Activated CD4-positive, alpha-beta T cell treated with anti-CD3 and anti-CD28 coated beads, Interleukin-2, amount 50 U/mL, for 1 hour (primary cell): ENCODE results near the gene GTPBP8.

ENCODE experiments used
- DNase-seq: peaks from one replicate; pipeline ENCODE4 v3.0.0-alpha.2; 2020

GTPBP8 gene

DNA sequence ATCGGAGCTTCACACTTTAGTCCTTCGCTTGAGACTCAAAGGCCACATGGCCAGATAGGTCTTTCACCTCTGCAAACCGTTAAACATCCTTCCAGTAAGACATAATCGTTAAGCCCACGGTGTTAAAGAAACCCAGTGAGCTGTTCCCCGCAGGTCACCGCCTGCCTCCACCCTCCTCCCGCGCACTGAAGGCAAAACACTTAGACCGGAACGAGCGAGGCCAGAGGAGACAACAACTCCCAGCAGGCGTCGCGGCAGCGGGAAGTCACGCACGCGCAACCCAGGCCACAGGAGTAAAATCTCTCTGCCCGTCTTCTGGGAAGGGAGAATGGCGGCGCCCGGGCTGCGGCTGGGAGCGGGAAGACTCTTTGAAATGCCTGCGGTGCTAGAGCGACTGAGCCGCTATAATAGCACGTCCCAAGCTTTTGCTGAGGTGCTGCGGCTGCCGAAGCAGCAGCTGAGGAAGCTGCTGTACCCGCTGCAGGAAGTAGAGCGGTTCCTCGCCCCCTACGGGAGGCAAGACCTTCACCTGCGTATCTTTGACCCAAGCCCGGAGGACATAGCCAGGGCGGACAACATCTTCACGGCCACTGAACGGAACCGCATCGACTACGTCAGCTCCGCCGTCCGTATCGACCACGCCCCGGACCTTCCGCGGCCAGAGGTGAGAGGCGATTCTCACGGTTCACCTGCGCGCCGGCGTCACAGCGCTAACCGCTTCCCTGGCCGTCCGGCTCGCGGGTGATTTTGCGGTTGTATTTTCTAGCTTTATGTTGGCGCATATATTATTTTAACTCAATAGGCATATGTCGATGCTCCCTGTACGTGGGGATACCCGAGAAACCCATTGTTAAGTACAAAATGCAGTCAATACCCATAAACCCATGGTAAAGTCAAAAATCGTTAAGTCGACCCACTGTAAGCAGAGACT lies at the start of gene GTPBP8:
TSS of gene GTPBP8 (plus strand) at position 313 of the 931 bp plus-strand sequence. CDS start at position 329, 16 bp downstream.
- peak; percentile 80 for DNase-seq

DNA sequence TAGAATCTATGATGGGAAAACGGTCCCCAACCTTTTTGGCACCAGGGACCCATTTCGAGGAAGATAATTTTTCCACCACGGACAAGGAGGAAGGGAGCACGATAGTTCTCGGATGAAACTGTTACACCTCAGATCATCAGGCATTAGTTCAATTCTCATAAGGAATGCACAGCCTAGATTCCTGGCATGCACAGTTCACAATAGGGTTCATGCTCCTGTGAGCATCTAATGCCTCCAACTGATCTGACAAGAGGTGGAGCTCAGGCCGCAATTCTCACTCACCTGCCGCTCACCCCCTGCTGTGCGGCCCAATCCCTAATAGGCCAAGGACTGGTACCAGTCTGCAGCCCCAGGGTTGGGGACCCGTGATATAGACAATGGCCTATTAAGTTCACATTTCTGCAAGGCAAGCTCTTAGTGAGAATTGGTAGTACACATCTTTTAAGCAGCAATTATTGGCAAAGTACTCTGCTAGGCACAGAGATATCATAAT lies 42.4 kb upstream of the GTPBP8 start:
- DNase-seq = no peak

DNA sequence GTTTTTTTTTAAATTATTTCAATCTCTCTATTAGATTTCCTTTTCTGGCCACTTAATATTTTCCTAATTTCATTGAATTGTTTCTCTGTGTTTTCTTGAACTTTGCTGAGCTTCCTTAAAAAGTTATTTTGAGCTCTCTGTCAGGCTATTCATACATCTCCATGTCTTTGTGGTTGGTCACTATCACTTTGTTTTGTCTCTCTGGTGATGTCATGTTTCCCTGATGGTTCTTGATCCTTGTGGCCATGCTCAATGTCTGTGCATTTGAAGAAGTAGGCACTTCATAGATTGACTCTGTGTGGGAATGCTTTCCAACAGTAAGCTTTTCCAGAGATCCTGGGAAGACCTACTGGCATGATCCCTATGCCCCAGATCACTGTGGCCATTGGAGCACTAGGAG lies 34.4 kb upstream of the GTPBP8 start:
- DNase-seq = no peak

GRCh38 chr3:112958811-112959560 lies 31.8 kb upstream of the GTPBP8 start:
- DNase-seq = no peak

DNA sequence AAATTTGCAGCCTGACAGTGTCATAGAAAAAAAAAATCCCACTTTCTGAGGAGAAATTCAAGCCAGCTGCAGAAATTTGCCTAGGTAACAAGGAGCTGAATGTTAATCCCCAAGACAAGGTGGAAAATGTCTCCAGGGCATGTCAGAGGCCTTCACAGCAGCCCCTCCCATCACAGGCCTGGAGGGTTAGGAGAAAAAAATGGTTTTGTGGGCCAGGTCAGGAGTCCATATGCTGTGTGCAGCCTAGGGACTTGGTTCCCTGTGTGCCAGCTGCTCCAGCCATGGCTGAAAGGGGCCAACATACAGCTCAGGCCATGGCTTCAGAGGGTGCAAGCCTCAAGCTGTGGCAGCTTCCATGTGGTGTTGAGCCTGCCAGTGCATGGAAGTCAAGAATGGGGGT lies 27.1 kb upstream of the GTPBP8 start:
- no peak for DNase-seq

DNA sequence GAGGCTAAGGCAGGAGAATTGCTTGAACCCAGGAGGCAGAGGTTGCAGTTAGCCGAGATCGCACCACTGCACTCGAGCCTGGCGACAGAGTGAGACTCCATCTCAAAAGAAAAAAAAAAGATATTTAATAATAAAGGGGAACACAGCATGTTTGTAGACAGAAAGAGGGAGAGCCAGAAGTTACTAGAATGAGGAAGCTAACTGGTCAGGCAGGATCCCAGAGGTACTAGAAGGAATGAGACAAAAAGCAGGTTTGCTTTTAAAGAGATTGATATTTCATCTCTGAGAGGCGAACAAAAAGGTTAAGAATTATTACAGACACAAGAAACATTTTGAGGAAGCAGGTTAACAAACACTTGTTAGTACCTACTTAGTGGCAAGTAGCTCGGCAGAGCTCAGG lies 25.1 kb upstream of the GTPBP8 start:
- DNase-seq = no peak

DNA sequence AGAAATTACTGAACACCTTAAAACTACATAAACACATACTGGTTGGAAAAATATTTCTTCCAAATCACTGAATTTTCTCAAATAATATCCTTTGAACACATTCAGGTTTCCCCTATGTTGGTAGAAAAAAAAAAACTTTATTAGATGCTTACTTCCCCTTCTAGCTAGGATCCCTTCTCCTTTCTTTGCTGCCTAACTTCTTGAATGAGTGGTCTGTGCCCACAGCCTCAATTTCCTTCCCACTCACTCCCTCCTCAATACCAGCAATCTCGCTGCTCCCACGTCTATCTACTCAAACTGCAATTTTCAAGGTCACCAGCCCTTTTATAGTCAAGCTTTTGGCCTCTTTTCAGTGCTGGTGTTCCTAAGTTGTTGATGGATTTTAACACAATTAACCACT lies 24.2 kb upstream of the GTPBP8 start:
- DNase-seq = no peak

DNA sequence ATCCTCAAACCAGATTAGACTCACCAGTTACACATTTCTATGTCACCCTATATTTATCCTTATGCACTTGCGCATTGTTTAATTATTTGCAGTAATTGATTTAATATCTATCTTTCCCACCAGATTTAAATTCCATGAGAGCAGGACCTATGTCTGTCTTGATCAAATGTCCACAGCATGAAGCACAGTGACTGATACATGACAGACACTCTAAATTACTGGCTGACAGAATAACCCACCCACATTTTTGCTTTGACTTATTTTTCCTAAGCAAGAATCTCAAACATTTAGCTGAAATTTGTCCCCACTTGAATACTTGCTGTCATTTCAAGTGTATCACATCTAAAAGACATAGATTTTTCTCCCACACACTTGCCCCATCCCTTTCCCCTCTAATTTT lies 23.4 kb upstream of the GTPBP8 start:
- no peak for DNase-seq

- no peak for DNase-seq
Measured at GRCh38 chr3:112967828-112968227, 23.0 kb upstream of the GTPBP8 start.

- DNase-seq = no peak
Measured at GRCh38 chr3:112972158-112972557, 18.6 kb upstream of the GTPBP8 start.

DNA sequence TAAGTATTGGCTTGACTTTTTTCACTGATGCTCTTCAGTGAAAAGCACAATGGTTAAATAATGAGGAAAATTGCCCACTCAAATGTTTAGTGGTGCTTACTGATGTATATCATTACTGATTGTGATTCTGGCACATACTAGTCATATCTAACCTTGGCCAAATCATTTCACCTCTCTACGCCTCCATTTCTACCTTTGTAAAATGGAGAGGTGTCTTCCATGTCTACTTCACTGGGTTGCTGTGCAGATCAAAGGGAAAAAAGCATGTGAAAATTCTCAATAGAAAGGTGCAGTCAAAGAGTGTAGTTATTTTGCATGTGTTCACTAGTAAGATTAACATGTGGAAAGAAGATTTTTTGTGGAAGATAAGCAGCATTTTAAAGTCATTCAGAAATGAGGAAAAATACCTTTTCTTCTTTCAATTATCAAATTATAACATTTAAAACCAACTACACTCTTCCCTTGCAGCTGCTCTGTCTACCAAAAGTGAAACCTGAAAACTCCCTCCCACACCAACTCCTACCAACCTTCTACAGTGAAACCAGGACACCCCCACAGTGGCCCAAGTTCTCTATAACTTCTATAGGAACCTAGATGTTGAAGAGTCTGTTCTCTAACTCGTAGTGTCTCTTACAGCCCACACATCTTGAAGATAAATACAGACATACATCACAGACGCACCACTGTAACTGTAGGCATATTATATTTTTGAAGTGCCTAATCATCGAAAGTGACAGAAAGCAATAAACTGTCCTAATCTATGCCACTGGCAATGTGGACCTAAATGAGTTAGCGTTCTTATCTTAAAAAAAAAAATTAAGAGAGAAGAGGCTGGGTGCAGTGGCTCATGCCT lies 17.2 kb upstream of the GTPBP8 start:
- no peak for DNase-seq

GRCh38 chr3:112974178-112974517 lies 16.6 kb upstream of the GTPBP8 start:
- no peak for DNase-seq

DNA sequence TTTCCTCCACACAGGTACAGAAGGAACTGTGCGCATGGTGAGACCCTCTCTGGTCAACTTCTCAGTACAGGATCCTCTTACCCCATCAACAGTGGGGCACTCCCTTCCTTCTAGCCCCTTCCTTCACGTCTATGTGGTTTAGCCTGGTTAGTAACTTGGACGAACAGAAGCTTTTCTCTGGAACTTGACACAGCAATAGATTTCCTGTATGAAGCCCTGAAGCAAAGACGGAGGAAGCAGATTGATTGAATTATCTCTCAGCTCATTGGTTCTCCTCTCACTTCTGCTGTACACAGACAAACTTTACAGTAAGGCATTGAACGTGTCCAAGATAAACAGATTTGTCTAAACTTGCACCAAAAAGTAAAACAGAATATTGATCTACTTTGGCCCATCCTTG lies 15.9 kb upstream of the GTPBP8 start, which contains the start of gene CD200R1:
TSS of gene CD200R1 (minus strand) at position 210 of the 400 bp plus-strand sequence. CDS start 246 bp downstream, outside the sequence.
- no peak for DNase-seq

DNA sequence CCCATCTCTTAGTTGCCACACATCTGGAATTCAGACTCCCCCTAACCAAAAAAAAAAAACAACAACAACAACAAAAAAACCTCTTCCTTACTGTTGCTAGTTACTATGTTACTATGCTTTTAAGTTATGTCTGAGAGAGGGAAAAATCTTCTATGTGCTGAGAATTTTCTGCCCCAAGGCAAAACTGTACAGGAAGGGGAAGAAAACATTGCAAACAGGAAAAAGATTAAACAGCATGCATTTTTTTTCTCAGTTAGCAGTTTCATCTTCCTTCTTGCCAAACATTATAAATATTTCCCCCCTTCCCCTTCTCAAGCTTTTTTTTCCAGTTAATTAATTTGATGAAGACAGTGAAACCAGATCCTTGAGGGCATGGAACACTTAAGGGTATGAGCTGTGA lies 14.8 kb upstream of the GTPBP8 start:
- no peak for DNase-seq

GRCh38 chr3:112976953-112977352 lies 13.8 kb upstream of the GTPBP8 start:
- DNase-seq = no peak

DNA sequence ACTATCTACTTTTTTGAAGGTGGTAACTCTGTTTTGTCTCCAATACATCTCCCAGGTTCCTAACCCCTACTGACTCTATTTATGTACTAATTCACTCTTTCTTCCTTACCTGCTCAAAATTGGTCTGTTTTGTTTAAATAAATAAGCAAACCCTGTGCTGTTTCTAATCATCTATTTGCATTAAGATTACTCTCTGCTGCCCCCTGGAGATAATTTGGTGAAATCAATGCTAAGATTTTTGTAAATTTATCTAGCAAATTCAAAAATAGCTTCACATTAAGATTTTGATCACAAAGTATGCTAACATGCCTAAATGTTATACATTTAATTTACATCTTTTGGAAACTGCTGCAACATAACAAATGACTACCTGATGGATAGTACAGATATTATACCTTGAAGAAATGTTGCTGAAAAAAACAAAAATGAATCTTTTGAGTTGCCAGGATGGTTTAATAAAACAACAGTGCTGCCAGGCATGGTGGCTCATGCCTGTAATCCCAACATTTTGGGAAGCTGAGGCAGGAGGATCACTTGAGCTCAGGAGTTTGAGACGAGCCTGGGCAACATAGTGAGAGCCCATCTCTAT lies 11.4 kb upstream of the GTPBP8 start:
- DNase-seq = no peak

DNA sequence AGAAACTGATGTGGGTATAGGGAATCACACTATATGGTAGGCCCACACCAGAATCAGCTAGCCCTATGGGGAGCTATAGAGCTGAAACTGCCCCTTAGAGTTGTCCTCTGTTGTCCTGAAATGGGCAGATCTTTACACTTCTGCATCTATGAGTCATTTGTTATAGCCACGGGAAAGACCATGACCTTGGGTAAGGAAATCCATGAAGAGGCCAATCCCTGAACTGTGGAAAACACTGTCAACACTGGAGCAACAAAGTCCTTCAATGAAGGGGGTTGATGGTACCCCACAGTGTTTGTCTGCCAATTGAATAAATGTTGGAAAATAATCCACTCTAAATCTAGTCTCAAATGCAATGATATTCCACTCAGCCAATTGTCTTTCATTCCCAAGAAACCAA lies 10.7 kb upstream of the GTPBP8 start:
- DNase-seq = no peak

- DNase-seq = no peak
Measured at GRCh38 chr3:112982710-112983109, 8.1 kb upstream of the GTPBP8 start.

DNA sequence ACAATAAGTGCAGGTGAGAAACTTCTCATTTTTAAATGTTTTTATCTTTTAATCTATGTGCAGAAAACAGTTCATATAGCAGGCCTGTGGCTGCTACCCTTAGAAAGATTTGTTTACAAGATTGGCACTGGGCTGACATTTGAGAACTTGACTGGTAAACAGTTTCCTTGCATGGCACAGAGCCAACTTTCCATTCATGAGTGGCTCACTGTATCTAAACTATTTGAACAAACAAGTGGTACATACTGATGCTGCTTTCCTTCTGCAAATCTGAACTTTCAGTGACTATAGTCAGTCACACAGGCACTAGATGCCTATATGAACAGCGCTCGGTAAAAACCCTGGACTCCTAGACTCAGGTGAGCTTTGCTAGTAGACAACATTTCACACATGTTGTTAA lies 6.3 kb upstream of the GTPBP8 start:
- peak; percentile 43 for DNase-seq

- no peak for DNase-seq
Measured at GRCh38 chr3:112987710-112988334, 3.0 kb upstream of the GTPBP8 start.

DNA sequence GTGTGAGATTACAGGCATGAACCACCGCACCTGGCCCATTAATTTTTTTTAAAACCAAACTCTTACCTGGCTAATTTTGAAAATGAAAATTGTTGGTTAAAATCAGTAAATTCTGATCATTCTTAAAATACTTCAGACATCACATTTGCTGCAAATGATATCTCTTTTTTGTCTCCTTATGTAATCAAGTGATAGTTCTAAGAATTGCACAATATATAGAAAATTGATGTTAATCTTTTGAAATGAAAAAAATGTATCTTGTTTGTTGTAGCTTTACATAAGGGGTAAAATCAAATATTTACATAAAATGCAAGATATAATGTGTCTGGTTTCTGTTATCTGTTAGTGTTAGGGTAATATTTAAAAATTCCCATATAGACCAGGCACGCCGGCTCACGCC lies 5.0 kb downstream of the GTPBP8 start:
- DNase-seq = no peak

DNA sequence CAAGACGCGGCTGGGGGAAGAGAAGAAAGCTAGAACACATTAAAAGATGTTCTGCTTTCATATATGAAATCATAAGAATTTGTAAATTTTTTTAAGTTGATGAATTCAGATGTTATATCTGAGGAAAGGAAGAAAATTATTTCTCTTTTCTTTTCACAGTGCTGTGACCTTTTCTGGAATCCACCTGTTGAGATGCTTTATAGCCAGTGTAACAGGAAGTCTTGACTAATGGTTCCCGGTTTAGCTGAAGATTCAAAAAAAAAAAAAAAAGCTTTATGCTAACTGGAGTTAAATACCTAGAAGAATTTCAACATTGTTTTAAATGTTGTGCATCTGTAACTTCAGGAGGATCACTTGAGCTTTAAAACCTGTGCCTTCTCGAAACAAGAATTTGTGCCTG lies 9.9 kb downstream of the GTPBP8 start:
- no peak for DNase-seq
